ENCODE measurements around the gene SRBD1.

GRCh38 chr2:45631319-45631718 is 20.3 kb upstream of the SRBD1 start:
- TF ChIP-seq CTCF (IDR thresholded peaks at IDR 0.05 in 8 of 11, conservative IDR thresholded peaks at IDR 0.05 in 3 of 11): no peak
- no peak for TF ChIP-seq POLR2A (IDR thresholded peaks at IDR 0.05)
- no peak for TF ChIP-seq POLR2AphosphoS5 (IDR thresholded peaks at IDR 0.05)

Measured in spleen (tissue), 7 donors.